Measurements from ENCODE around the gene WWOX. TPM values are rescaled to one million over a fixed set of nuclear protein-coding genes. Genes with fewer than 3 reads are reported as not detected.
A peak's percentile ranks its signal among the peaks of the same experiment; 100 is the strongest.

The WWOX gene
- total RNA-seq, 4 donors from 2014 or later: 21.4 to 55.6 (median 33.2) TPM

DNA sequence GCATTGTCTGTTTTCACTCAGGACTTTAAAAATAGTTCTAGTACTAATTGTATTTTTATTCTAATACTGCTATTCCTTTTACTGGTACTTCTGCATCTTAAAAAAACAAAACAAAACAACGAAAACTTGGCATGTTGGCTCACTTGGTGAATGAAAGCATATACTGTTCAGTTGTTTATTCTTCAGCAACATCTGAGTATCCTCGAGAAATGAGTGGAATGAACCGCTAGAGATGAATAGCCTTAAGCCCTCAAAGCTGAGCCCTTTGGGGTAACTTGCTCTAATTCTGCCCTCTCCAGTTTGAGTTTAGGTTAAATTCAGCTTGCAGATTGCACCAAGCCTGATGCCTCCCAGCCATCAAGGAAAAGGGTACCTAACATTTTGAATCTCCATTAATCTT is 126.5 kb downstream of the WWOX start:
- TF ChIP-seq, protein P1, sequence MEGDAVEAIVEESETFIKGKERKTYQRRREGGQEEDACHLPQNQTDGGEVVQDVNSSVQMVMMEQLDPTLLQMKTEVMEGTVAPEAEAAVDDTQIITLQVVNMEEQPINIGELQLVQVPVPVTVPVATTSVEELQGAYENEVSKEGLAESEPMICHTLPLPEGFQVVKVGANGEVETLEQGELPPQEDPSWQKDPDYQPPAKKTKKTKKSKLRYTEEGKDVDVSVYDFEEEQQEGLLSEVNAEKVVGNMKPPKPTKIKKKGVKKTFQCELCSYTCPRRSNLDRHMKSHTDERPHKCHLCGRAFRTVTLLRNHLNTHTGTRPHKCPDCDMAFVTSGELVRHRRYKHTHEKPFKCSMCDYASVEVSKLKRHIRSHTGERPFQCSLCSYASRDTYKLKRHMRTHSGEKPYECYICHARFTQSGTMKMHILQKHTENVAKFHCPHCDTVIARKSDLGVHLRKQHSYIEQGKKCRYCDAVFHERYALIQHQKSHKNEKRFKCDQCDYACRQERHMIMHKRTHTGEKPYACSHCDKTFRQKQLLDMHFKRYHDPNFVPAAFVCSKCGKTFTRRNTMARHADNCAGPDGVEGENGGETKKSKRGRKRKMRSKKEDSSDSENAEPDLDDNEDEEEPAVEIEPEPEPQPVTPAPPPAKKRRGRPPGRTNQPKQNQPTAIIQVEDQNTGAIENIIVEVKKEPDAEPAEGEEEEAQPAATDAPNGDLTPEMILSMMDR (IDR thresholded peaks at IDR 0.05): no peak
- DNase-seq (ENCODE audit: low spot score) (no peak), ATAC-seq (ENCODE audit: low FRiP score) (no peak)

GRCh38 chr16:78227855-78228254 is 128.4 kb downstream of the WWOX start:
- ATAC-seq (ENCODE audit: low FRiP score) (no peak), DNase-seq (ENCODE audit: low spot score) (no peak)
- TF ChIP-seq, protein P1 (IDR thresholded peaks at IDR 0.05): no peak

- TF ChIP-seq, protein P1 (IDR thresholded peaks at IDR 0.05): no peak
- DNase-seq (ENCODE audit: low spot score) (no peak), ATAC-seq (ENCODE audit: low FRiP score) (no peak)
Observed at GRCh38 chr16:78228704-78229103, 129.2 kb downstream of the WWOX start.

DNA sequence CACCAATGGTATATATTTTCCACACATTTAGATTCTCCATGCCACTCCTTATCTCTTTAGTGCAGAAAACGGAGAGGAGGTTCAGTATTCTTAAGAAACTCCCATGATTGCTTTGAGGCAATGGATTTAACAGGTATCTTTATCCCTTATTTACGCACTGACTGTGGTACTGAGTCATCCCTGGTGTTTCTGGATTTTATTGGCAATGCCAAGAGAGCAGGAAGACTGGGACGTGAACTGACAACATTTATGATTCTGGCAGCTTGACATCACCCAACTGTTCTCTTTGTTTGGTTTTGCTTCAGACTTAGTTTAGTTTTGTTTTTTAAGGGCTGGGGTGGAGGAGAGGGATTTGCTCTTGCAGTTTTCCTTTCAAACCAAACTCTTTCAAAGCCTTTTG is 131.4 kb downstream of the WWOX start:
- TF ChIP-seq, protein P1 (IDR thresholded peaks at IDR 0.05): no peak
- DNase-seq (ENCODE audit: low spot score) (no peak), ATAC-seq (ENCODE audit: low FRiP score) (no peak)

GRCh38 chr16:78235168-78235800 is 135.8 kb downstream of the WWOX start:
- peak; percentile 31 for DNase-seq (ENCODE audit: low spot score)
- ATAC-seq (ENCODE audit: low FRiP score): no peak
- TF ChIP-seq, protein P1 (IDR thresholded peaks at IDR 0.05): peak in 1 of 3 donors; percentile 65

- TF ChIP-seq, protein P1 (IDR thresholded peaks at IDR 0.05): no peak
- ATAC-seq (ENCODE audit: low FRiP score) (no peak), DNase-seq (ENCODE audit: low spot score) (no peak)
Observed at GRCh38 chr16:78235876-78236275, 136.4 kb downstream of the WWOX start.

GRCh38 chr16:78237841-78238240 is 138.4 kb downstream of the WWOX start:
- no peak for ATAC-seq (ENCODE audit: low FRiP score)
- DNase-seq (ENCODE audit: low spot score): no peak
- TF ChIP-seq, protein P1 (IDR thresholded peaks at IDR 0.05): no peak
